Nephron progenitor cell (in vitro differentiated cells): ENCODE measurements around the gene ATG7.

Experiments used
- DNase-seq: peaks from one replicate; pipeline ENCODE4 v3.0.0; 2021
- H3K27ac Mint-ChIP-seq: 2 replicates; pipeline ENCODE4 v1.8.0; 2021; ENCODE audit warnings: mild to moderate bottlenecking, moderate library complexity, mixed read lengths
- H3K27me3 Mint-ChIP-seq: 2 replicates; pipeline ENCODE4 v1.8.0; 2021; ENCODE audit warnings: mild to moderate bottlenecking, low read depth, mixed read lengths; ENCODE audit not compliant: poor library complexity
- H3K36me3 Mint-ChIP-seq: 2 replicates; pipeline ENCODE4 v1.8.0; 2021; ENCODE audit warnings: low read depth, mixed read lengths
- H3K4me1 Mint-ChIP-seq: 2 replicates; pipeline ENCODE4 v1.8.0; 2021; ENCODE audit warnings: mixed read lengths
- H3K4me3 Mint-ChIP-seq: 2 replicates; pipeline ENCODE4 v1.8.0; 2021; ENCODE audit warnings: mild to moderate bottlenecking, moderate library complexity, mixed read lengths
- H3K9me3 Mint-ChIP-seq: 2 replicates; pipeline ENCODE4 v1.8.0; 2021; ENCODE audit warnings: mild to moderate bottlenecking, moderate library complexity, mixed read lengths
- TF ChIP-seq, protein P1 (sequence below): fragments of 200-600 bp; sonication (generic); IDR thresholded peaks from 2 replicates; pipeline ENCODE4 v1.5.0; 2021; ENCODE audit warnings: antibody characterized with exemption

ATG7 gene

DNA sequence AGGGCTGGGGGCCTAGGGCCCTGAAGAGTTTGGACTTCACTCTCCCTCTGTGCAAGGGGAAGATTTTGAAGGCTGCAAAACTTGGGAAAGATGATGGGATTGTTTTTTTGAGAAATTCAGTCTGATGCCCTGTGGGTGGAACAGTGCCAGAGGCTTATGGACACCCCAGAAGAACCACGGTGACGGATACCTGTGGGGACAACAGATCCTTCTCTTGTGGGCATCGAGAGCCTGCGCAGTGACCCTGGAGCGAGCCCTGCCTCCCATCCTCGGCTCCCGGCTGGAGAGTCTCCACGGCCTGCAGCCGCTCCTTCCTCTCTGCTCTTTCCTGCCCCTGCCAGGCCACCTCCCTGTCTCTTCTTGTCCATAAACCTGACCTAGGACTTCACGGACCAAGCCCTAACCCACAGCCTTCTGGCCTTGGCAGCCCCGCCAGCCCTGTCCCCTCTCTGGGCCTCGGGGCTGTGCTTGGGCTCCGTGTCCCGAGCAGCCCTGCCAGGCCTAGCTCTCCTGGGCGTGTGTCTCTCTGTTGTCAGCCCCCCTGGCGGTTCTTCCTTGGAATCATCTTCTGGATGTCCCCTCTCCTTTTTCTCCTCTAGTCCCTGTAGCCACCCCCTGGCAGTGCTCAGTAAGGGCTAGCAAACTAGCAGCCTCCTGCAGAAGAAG lies 273.1 kb downstream of the ATG7 start:
- DNase-seq, result no peak
- no peak overlapping the region for H3K27ac Mint-ChIP-seq
- H3K4me1 Mint-ChIP-seq, result peaks cover 45% of the 10 kb centered on the region
- H3K9me3 Mint-ChIP-seq, result peaks cover 20% of the 10 kb centered on the region
- no peak overlapping the region for H3K4me3 Mint-ChIP-seq
- peaks cover 45% of the 10 kb centered on the region for H3K36me3 Mint-ChIP-seq
- TF ChIP-seq, protein P1, sequence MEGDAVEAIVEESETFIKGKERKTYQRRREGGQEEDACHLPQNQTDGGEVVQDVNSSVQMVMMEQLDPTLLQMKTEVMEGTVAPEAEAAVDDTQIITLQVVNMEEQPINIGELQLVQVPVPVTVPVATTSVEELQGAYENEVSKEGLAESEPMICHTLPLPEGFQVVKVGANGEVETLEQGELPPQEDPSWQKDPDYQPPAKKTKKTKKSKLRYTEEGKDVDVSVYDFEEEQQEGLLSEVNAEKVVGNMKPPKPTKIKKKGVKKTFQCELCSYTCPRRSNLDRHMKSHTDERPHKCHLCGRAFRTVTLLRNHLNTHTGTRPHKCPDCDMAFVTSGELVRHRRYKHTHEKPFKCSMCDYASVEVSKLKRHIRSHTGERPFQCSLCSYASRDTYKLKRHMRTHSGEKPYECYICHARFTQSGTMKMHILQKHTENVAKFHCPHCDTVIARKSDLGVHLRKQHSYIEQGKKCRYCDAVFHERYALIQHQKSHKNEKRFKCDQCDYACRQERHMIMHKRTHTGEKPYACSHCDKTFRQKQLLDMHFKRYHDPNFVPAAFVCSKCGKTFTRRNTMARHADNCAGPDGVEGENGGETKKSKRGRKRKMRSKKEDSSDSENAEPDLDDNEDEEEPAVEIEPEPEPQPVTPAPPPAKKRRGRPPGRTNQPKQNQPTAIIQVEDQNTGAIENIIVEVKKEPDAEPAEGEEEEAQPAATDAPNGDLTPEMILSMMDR, result no peak
- peaks cover 3% of the 10 kb centered on the region for H3K27me3 Mint-ChIP-seq

DNA sequence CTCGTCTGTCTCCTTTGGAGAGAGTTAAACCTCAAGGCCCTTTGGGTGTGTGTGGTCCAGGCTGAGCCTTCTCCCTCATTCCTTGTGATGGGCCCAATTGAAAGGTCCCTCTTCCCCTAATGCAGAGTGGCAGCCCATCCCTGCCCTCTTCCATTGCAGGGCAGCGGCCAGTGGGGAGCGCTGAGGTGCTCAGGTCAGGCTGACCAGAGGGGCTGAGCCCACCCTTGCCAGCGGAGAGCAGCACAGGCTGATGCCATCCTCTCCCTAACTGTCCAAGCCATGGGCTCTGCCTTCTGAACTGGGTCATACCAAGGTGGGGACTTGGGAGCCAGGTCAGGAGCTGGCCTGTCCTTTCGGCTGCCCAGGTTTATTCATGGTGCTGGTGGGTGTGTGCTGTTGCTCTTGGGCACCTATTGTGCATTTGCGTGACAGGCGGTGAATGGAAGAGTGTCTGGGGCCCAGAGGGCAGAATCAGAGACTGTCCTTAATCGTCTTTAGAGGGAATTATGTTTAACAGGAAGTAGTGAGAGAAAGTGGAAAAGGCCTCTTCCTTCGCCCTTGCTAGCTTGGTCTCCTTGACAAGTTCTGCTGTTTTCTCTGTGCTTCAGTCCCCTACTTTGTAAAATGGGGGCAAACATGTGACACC lies 274.6 kb downstream of the ATG7 start:
- TF ChIP-seq, protein P1, result no peak
- Mint-ChIP-seq H3K36me3 (peaks cover 50% of the 10 kb centered on the region), H3K9me3 (peaks cover 31% of the 10 kb centered on the region), H3K4me3 (no peak overlapping the region), H3K27me3 (peaks cover 3% of the 10 kb centered on the region), H3K4me1 (peaks cover 37% of the 10 kb centered on the region), H3K27ac (peak overlapping the region; percentile 22)
- no peak for DNase-seq

DNA sequence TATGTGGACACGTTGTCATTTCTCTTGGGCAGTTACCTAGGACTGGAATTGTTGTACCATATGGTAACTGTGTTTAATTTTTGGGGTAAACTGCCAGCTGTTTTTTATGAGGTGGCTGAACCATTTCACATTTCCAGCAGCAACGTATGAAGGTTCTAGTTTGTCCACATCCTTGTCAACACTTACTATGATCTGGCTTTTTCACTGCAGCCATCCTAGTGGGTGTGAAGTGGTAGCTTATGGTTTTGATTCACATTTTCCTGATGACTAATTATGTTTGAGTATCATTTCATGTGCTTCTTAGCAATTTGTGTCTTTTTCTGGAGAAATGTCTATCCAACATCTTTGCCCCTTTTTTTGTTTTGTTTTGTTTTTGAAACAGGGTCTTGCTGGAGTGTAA lies 275.3 kb downstream of the ATG7 start:
- peaks cover 57% of the 10 kb centered on the region for H3K36me3 Mint-ChIP-seq
- TF ChIP-seq, protein P1, result no peak
- H3K9me3 Mint-ChIP-seq, result peaks cover 38% of the 10 kb centered on the region
- H3K27ac Mint-ChIP-seq, result no peak overlapping the region
- no peak for DNase-seq
- peaks cover 1% of the 10 kb centered on the region for H3K27me3 Mint-ChIP-seq
- H3K4me3 Mint-ChIP-seq, result no peak overlapping the region
- peaks cover 30% of the 10 kb centered on the region for H3K4me1 Mint-ChIP-seq

DNA sequence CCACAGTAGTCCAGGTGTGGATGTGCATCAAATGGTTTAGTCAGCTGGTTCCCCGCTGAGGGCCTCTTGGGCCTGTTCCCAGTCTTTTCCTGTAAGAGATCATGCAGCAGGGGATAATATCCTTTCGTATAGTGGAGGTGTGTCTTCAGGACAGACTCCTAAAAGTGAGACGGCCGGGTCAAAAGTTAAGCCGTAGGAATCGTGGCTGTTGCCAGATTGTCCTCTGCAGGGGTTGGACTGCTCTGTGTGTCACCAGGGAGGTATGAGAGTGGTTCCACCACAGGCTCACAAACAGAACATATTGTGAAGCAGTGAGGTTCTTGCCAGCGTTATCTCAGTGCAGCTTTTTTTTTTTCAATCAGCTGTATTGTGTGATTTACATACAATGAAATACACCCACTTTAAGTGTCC lies 276.5 kb downstream of the ATG7 start:
- H3K4me3 Mint-ChIP-seq, result no peak overlapping the region
- peaks cover 69% of the 10 kb centered on the region for H3K36me3 Mint-ChIP-seq
- peaks cover 41% of the 10 kb centered on the region for H3K9me3 Mint-ChIP-seq
- H3K27me3 Mint-ChIP-seq, result no peaks in the 10 kb centered on the region
- TF ChIP-seq, protein P1, result no peak
- H3K4me1 Mint-ChIP-seq, result peaks cover 22% of the 10 kb centered on the region
- DNase-seq, result no peak
- no peak overlapping the region for H3K27ac Mint-ChIP-seq

DNA sequence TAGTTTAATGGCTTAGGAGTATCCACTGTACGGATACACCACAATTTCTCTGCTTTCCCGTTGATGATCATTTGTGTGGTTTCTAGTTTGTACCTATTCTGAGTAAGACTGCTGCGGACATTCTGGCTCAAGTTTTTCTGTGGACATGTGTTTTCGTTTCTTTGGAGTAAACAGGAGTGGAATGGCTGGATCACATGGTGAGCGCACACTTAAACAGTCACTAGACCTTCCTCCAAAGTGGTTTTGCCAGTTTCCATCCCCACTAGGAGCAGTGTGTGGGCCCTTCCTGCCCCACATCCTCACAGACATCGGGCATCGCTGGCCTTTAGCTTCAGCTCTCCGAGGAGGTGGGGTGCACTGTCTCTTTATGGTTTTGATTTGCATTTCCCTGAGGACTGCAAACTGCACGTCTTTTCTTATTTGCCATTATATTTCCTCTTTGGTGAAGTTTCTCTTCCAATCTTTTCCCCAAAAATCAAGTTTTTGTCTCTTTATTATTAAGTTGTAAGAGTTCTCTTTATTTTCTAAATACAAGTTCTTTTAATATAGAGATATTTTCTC lies 277.5 kb downstream of the ATG7 start:
- Mint-ChIP-seq H3K27ac (peak overlapping the region; percentile 14), H3K4me3 (no peak overlapping the region), H3K4me1 (peaks cover 28% of the 10 kb centered on the region), H3K27me3 (no peaks in the 10 kb centered on the region), H3K9me3 (peaks cover 41% of the 10 kb centered on the region), H3K36me3 (peaks cover 71% of the 10 kb centered on the region)
- no peak for DNase-seq
- TF ChIP-seq, protein P1, result no peak
